ENCODE data around the gene STARD5. TPM values are rescaled to one million over a fixed set of nuclear protein-coding genes. Genes with fewer than 3 reads are reported as not detected.

STARD5 gene
- total RNA-seq, 2 donors from 2014 or later, result 32.7 to 36.4 TPM

- intact Hi-C loops (cut with DNase I, micrococcal nuclease), result no loop called here
- no peak for ATAC-seq
- DNase-seq, result no peak
These were observed 24.8 kb downstream of the STARD5 start for GRCh38 chr15:81299156-81299555.

- DNase-seq (no peak), ATAC-seq (no peak)
- intact Hi-C loops (cut with DNase I, micrococcal nuclease), result no loop called here
These were observed 25.3 kb downstream of the STARD5 start for GRCh38 chr15:81298611-81299010.

- intact Hi-C loops (cut with DNase I, micrococcal nuclease), result no loop called here
- ATAC-seq (no peak), DNase-seq (no peak)
These were observed 26.1 kb downstream of the STARD5 start for GRCh38 chr15:81297603-81298575.

GRCh38 chr15:81297147-81297572 is 26.8 kb downstream of the STARD5 start:
- intact Hi-C loops (cut with DNase I, micrococcal nuclease), result no loop called here
- DNase-seq (no peak), ATAC-seq (no peak)

- ATAC-seq (peak; percentile 38), DNase-seq (peak; percentile 65 to 68)
- intact Hi-C loops (cut with DNase I, micrococcal nuclease), result no loop called here
These were observed 27.3 kb downstream of the STARD5 start for GRCh38 chr15:81296673-81297072.

- ATAC-seq, result no peak
- DNase-seq, result no peak
- intact Hi-C loops (cut with DNase I, micrococcal nuclease), result no loop called here
These were observed 27.8 kb downstream of the STARD5 start for GRCh38 chr15:81296186-81296585.

GRCh38 chr15:81295486-81296121 is 28.3 kb downstream of the STARD5 start:
- intact Hi-C loops (cut with DNase I, micrococcal nuclease), result no loop called here
- DNase-seq (no peak), ATAC-seq (no peak)

- intact Hi-C loops (cut with DNase I, micrococcal nuclease), result no loop called here
- peak; percentile 79 for ATAC-seq
- DNase-seq, result peak; percentile 45 to 50
These were observed 29.4 kb downstream of the STARD5 start for GRCh38 chr15:81294516-81294880.

GRCh38 chr15:81293728-81294515 is 30.0 kb downstream of the STARD5 start:
- ATAC-seq, result peak; percentile 34
- intact Hi-C loops (cut with DNase I, micrococcal nuclease), result no loop called here
- peak; percentile 53 to 57 for DNase-seq

- no peak for ATAC-seq
- peak; percentile 44 to 55 for DNase-seq
- intact Hi-C loops (cut with DNase I, micrococcal nuclease), result no loop called here
These were observed 31.4 kb downstream of the STARD5 start for GRCh38 chr15:81292523-81293001.

- DNase-seq (no peak), ATAC-seq (no peak)
- intact Hi-C loops (cut with DNase I, micrococcal nuclease), result no loop called here
These were observed 31.9 kb downstream of the STARD5 start for GRCh38 chr15:81291916-81292522.

GRCh38 chr15:81289910-81290309 is 34.0 kb downstream of the STARD5 start:
- intact Hi-C loops (cut with DNase I, micrococcal nuclease), result loop anchor here in 1 of 2 donors (10.0 kb wide), 1 partner anchor 105 kb away; no protein-coding TSS in a partner anchor

GRCh38 chr15:81288616-81289015 is 35.3 kb downstream of the STARD5 start:
- intact Hi-C loops (cut with DNase I, micrococcal nuclease), result loop anchor here in 1 of 2 donors (10.0 kb wide), 1 partner anchor 106 kb away; no protein-coding TSS in a partner anchor
- DNase-seq, result no peak
- no peak for ATAC-seq

More at GRCh38 chr15:81289910-81290309, 34.0 kb downstream of the STARD5 start:
- DNase-seq, result no peak
- ATAC-seq, result no peak

- DNase-seq, result no peak
- intact Hi-C loops (cut with DNase I, micrococcal nuclease), result loop anchor here in 1 of 2 donors (10.0 kb wide), 1 partner anchor 107 kb away; no protein-coding TSS in a partner anchor
- ATAC-seq, result no peak
These were observed 35.9 kb downstream of the STARD5 start for GRCh38 chr15:81288040-81288439.

- DNase-seq, result no peak
- ATAC-seq, result no peak
- intact Hi-C loops (cut with DNase I, micrococcal nuclease), result loop anchor here in 1 of 2 donors (10.0 kb wide), 1 partner anchor 108 kb away; no protein-coding TSS in a partner anchor
These were observed 37.3 kb downstream of the STARD5 start for GRCh38 chr15:81286621-81287121.

GRCh38 chr15:81285461-81285860 is 38.5 kb downstream of the STARD5 start:
- no peak for DNase-seq
- intact Hi-C loops (cut with DNase I, micrococcal nuclease), result loop anchor here in 1 of 2 donors (10.0 kb wide), 1 partner anchor 109 kb away; no protein-coding TSS in a partner anchor
- no peak for ATAC-seq

- no peak for DNase-seq
- ATAC-seq, result no peak
- intact Hi-C loops (cut with DNase I, micrococcal nuclease), result loop anchor here in 1 of 2 donors (10.0 kb wide), 1 partner anchor 110 kb away; no protein-coding TSS in a partner anchor
These were observed 39.5 kb downstream of the STARD5 start for GRCh38 chr15:81284256-81285031.

Data from left colon (tissue), 2 donors.